Liver (tissue), 9 donors: ENCODE data around the gene WDR37. TPM values are rescaled to one million over a fixed set of nuclear protein-coding genes. Genes with fewer than 3 reads are reported as not detected.

ENCODE experiments used
- DNase-seq: peaks from one replicate; pipeline ENCODE4 v3.0.0-alpha.2; 2017; ENCODE audit warnings: low spot score
- H3K27ac ChIP-seq, 2 donors: one replicate each; pipeline ENCODE4 v1.7.0; 2013; ENCODE audit warnings: inconsistent platforms in 2 of 2, low read length in 2 of 2, control low read depth in 1 of 2, low read depth in 1 of 2, mild to moderate bottlenecking in 1 of 2
- H3K27me3 ChIP-seq, 4 donors: one replicate each; pipeline versions ENCODE4 v1.6.1 to v1.7.0; 2013; ENCODE audit warnings: low read length in 3 of 4, inconsistent platforms in 1 of 4, mild to moderate bottlenecking in 1 of 4, moderate library complexity in 1 of 4; ENCODE audit not compliant: control insufficient read depth in 4 of 4, insufficient read depth in 4 of 4
- H3K36me3 ChIP-seq, 4 donors: one replicate each; pipeline versions ENCODE4 v1.6.1 to v1.7.0; 2013; ENCODE audit warnings: low read length in 3 of 4, mild to moderate bottlenecking in 3 of 4, low read depth in 1 of 4, moderate library complexity in 1 of 4; ENCODE audit not compliant: control insufficient read depth in 4 of 4, insufficient read depth in 3 of 4
- H3K4me1 ChIP-seq, 4 donors: one replicate each; pipeline versions ENCODE4 v1.6.1 to v1.7.0; 2013; ENCODE audit warnings: low read length in 3 of 4, mild to moderate bottlenecking in 3 of 4, moderate library complexity in 1 of 4; ENCODE audit not compliant: control insufficient read depth in 4 of 4, insufficient read depth in 4 of 4
- H3K4me3 ChIP-seq, 3 donors: one replicate each; pipeline versions ENCODE4 v1.6.1 to v1.7.0; 2013; ENCODE audit warnings: low read length in 3 of 3, control low read depth in 1 of 3, low read depth in 1 of 3, mild to moderate bottlenecking in 1 of 3
- H3K9ac ChIP-seq, 2 donors: one replicate each; pipeline ENCODE4 v1.7.0; 2013; ENCODE audit warnings: low read length in 2 of 2, mild to moderate bottlenecking in 2 of 2, moderate library complexity in 2 of 2, control low read depth in 1 of 2, low read depth in 1 of 2
- H3K9me3 ChIP-seq, 4 donors: one replicate each; pipeline versions ENCODE4 v1.6.1 to v1.7.0; 2013; ENCODE audit warnings: low read length in 3 of 4; ENCODE audit not compliant: control insufficient read depth in 4 of 4
- ATF3 ChIP-seq: IDR thresholded peaks from 2 replicates; pipeline ENCODE4 v1.6.1; 2016; ENCODE audit warnings: antibody characterized with exemption
- CTCF ChIP-seq: fragments of 150-350 bp; IDR thresholded peaks from 2 replicates; pipeline ENCODE4 v1.5.1; 2017; ENCODE audit warnings: improper control_type of control experiment, low read depth, low read length; ENCODE audit not compliant: missing input control
- EGR1 ChIP-seq, 2 donors: IDR thresholded peaks; 2 replicates each; pipeline ENCODE4 v1.6.1; 2016 to 2018; ENCODE audit warnings: antibody characterized with exemption in 2 of 2, low read depth in 2 of 2
- FOXA1 ChIP-seq: IDR thresholded peaks from 2 replicates; pipeline ENCODE4 v1.6.1; 2016; ENCODE audit warnings: antibody characterized with exemption
- FOXA2 ChIP-seq: IDR thresholded peaks from 2 replicates; pipeline ENCODE4 v1.6.1; 2016; ENCODE audit warnings: antibody characterized with exemption
- GABPA ChIP-seq, 2 donors: IDR thresholded peaks in 1 of 2; conservative IDR thresholded peaks in 1 of 2; 2 replicates each; pipeline ENCODE4 v1.6.1; 2016; ENCODE audit warnings: antibody characterized with exemption in 2 of 2, mild to moderate bottlenecking in 1 of 2, moderate library complexity in 1 of 2
- HNF4A ChIP-seq, 2 donors: conservative IDR thresholded peaks; 2 replicates each; pipeline ENCODE4 v1.6.1; 2016; ENCODE audit warnings: antibody characterized with exemption in 2 of 2, mild to moderate bottlenecking in 2 of 2
- HNF4G ChIP-seq: IDR thresholded peaks from 2 replicates; pipeline ENCODE4 v1.6.1; 2016; ENCODE audit warnings: antibody characterized with exemption
- NR2F2 ChIP-seq: IDR thresholded peaks from 2 replicates; pipeline ENCODE4 v1.6.1; 2016; ENCODE audit warnings: antibody characterized with exemption
- RAD21 ChIP-seq, 2 donors: IDR thresholded peaks; 2 replicates each; pipeline ENCODE4 v1.6.1; 2016; ENCODE audit warnings: antibody characterized with exemption in 2 of 2, mild to moderate bottlenecking in 2 of 2
- RXRA ChIP-seq, 2 donors: IDR thresholded peaks; 2 replicates each; pipeline ENCODE4 v1.6.1; 2017 to 2018; ENCODE audit warnings: antibody characterized with exemption in 2 of 2, mild to moderate bottlenecking in 1 of 2
- SP1 ChIP-seq: IDR thresholded peaks from 2 replicates; pipeline ENCODE4 v1.6.1; 2018; ENCODE audit warnings: antibody characterized with exemption, mild to moderate bottlenecking
- YY1 ChIP-seq: IDR thresholded peaks from 2 replicates; pipeline ENCODE4 v1.6.1; 2016; ENCODE audit warnings: antibody characterized with exemption, mild to moderate bottlenecking
- WGBS: extraction: QIAGEN DNeasy Blood & Tissue Kit; methylation state at CpG from one replicate; pipeline ENCODE4 v1.1.7; 2013; 5-methylcytosine and 5-hydroxymethylcytosine counted together
- polyA plus RNA-seq, 2 donors: library from polyadenylated mRNA; stranded (reverse) in 1 of 2; unstranded in 1 of 2; fragments of 200-250 nt in 1 of 2; fragments of >200 nt in 1 of 2; fragmentation: Nextera tagmentation in 1 of 2; extraction: Ambion mirVana in 1 of 2; gene quantifications; one replicate each; pipeline versions ENCODE4 v1.2.1 to v1.2.3, GENCODE V29; 2013 to 2015
- total RNA-seq, 2 donors: library from RNA; depleted of rRNA; stranded (reverse); fragments of >200 nt; gene quantifications; one replicate each; pipeline ENCODE4 v1.2.3, GENCODE V29; 2014
- TF ChIP-seq, protein P1 (sequence below): IDR thresholded peaks from 2 replicates; pipeline ENCODE4 v1.6.1; 2016; ENCODE audit warnings: antibody characterized with exemption
- TF ChIP-seq, protein P2 (sequence below): IDR thresholded peaks from 2 replicates; pipeline ENCODE4 v1.6.1; 2016; ENCODE audit warnings: antibody characterized with exemption
- TF ChIP-seq, protein P3 (sequence below): IDR thresholded peaks from 2 replicates; pipeline ENCODE4 v1.6.1; 2016; ENCODE audit warnings: antibody characterized with exemption, mild to moderate bottlenecking
- donor health status: healthy.
- donor health status: healthy.
- donor health status: healthy.
- donor health status: healthy.
- donor health status: healthy.

Gene WDR37
- total and polyA plus RNA-seq, 4 donors, result 3.6 to 12.1 (median 5.6) TPM

GRCh38 chr10:1157615-1157933 lies 101.4 kb downstream of the WDR37 start:
- no peak for DNase-seq
- WGBS, result 71% methylated on average over 4 of the region's 4 CpGs

More at GRCh38 chr10:1157615-1157933, 101.4 kb downstream of the WDR37 start:
- Histone ChIP-seq H3K27ac (no peak overlapping the region), H3K27me3 (no peaks in the 10 kb centered on the region), H3K36me3 (no peaks in the 10 kb centered on the region), H3K4me1 (no peaks in the 10 kb centered on the region), H3K4me3 (no peak overlapping the region), H3K9me3 (no peaks in the 10 kb centered on the region), H3K9ac (no peak overlapping the region)
- no peak for TF ChIP-seq HNF4A (conservative IDR thresholded peaks at IDR 0.05)
- no peak for TF ChIP-seq FOXA1
- no peak for TF ChIP-seq EGR1 (IDR thresholded peaks at IDR 0.05; ENCODE audit: low read depth in 2 of 2)
- TF ChIP-seq, protein P1, sequence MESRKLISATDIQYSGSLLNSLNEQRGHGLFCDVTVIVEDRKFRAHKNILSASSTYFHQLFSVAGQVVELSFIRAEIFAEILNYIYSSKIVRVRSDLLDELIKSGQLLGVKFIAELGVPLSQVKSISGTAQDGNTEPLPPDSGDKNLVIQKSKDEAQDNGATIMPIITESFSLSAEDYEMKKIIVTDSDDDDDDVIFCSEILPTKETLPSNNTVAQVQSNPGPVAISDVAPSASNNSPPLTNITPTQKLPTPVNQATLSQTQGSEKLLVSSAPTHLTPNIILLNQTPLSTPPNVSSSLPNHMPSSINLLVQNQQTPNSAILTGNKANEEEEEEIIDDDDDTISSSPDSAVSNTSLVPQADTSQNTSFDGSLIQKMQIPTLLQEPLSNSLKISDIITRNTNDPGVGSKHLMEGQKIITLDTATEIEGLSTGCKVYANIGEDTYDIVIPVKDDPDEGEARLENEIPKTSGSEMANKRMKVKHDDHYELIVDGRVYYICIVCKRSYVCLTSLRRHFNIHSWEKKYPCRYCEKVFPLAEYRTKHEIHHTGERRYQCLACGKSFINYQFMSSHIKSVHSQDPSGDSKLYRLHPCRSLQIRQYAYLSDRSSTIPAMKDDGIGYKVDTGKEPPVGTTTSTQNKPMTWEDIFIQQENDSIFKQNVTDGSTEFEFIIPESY, result no peak
- no peak for TF ChIP-seq ATF3
- TF ChIP-seq, protein P2, sequence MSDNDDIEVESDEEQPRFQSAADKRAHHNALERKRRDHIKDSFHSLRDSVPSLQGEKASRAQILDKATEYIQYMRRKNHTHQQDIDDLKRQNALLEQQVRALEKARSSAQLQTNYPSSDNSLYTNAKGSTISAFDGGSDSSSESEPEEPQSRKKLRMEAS, result no peak
- TF ChIP-seq SP1, result no peak
- TF ChIP-seq, protein P3, sequence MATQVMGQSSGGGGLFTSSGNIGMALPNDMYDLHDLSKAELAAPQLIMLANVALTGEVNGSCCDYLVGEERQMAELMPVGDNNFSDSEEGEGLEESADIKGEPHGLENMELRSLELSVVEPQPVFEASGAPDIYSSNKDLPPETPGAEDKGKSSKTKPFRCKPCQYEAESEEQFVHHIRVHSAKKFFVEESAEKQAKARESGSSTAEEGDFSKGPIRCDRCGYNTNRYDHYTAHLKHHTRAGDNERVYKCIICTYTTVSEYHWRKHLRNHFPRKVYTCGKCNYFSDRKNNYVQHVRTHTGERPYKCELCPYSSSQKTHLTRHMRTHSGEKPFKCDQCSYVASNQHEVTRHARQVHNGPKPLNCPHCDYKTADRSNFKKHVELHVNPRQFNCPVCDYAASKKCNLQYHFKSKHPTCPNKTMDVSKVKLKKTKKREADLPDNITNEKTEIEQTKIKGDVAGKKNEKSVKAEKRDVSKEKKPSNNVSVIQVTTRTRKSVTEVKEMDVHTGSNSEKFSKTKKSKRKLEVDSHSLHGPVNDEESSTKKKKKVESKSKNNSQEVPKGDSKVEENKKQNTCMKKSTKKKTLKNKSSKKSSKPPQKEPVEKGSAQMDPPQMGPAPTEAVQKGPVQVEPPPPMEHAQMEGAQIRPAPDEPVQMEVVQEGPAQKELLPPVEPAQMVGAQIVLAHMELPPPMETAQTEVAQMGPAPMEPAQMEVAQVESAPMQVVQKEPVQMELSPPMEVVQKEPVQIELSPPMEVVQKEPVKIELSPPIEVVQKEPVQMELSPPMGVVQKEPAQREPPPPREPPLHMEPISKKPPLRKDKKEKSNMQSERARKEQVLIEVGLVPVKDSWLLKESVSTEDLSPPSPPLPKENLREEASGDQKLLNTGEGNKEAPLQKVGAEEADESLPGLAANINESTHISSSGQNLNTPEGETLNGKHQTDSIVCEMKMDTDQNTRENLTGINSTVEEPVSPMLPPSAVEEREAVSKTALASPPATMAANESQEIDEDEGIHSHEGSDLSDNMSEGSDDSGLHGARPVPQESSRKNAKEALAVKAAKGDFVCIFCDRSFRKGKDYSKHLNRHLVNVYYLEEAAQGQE, result no peak
- TF ChIP-seq GABPA (IDR thresholded peaks at IDR 0.05 in 1 of 2, conservative IDR thresholded peaks at IDR 0.05 in 1 of 2), result no peak
- TF ChIP-seq YY1, result no peak
- TF ChIP-seq CTCF, result no peak
- no peak for TF ChIP-seq FOXA2
- TF ChIP-seq RXRA (IDR thresholded peaks at IDR 0.05), result no peak
- TF ChIP-seq HNF4G, result no peak
- no peak for TF ChIP-seq NR2F2
- no peak for TF ChIP-seq RAD21 (IDR thresholded peaks at IDR 0.05)
